GM18517 (cell line): ENCODE measurements around the gene TANC1.
"Not testable (repeated sequence)": the region's sequence is repeated elsewhere in the genome, so short reads cannot be mapped to it uniquely, and the experiment has no call there.

Source experiments
- ATAC-seq: cut with Tn5 transposase; IDR thresholded peaks from one replicate; pipeline ENCODE4 v1.9.1; 2021; ENCODE audit warnings: mild to moderate bottlenecking, moderate library complexity; ENCODE audit not compliant: unreplicated experiment

Gene TANC1

DNA sequence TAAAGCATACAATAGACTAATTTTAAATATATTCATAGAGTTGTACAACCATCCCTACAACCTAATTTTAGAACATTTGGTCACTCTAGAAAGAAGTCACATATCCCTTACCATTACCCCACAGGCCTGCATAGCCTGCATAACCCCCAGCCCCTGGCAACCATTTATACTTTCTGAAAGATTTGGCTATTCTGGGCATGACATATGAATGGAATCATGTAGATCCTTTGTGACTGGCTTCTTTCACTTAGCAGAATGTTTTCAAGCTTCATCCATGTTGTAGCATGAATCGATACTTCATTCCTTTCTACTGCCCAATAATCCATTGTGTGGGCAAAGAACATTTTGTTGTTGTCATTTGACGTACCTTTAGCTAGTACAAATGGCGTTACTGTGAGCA lies 166.5 kb downstream of the TANC1 start:
- ATAC-seq = no peak

DNA sequence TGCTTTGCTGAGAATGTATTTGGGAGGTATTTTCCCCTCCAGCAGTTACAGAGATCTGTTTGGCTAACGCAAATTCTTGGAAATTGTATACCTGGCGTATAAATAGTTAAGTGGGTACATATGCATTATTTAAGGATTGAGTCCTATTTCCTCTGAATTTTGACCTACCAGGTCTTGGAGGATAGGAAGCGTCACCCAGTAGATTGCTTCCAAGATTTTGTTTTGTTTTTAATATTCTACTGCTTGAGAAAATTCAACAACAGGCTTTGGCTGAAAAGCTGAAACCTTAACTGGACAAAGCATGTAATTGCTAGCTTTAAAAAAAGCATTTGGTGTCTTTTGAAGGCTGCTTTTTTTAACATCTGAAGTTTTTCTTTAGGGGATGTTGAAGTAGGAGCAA lies 168.0 kb downstream of the TANC1 start:
- ATAC-seq = no peak

- no peak for ATAC-seq
Observed at GRCh38 chr2:159137511-159138241, 169.2 kb downstream of the TANC1 start.

GRCh38 chr2:159138642-159139182 lies 170.3 kb downstream of the TANC1 start:
- ATAC-seq = no peak

GRCh38 chr2:159139216-159139933 lies 170.9 kb downstream of the TANC1 start:
- ATAC-seq = no peak

DNA sequence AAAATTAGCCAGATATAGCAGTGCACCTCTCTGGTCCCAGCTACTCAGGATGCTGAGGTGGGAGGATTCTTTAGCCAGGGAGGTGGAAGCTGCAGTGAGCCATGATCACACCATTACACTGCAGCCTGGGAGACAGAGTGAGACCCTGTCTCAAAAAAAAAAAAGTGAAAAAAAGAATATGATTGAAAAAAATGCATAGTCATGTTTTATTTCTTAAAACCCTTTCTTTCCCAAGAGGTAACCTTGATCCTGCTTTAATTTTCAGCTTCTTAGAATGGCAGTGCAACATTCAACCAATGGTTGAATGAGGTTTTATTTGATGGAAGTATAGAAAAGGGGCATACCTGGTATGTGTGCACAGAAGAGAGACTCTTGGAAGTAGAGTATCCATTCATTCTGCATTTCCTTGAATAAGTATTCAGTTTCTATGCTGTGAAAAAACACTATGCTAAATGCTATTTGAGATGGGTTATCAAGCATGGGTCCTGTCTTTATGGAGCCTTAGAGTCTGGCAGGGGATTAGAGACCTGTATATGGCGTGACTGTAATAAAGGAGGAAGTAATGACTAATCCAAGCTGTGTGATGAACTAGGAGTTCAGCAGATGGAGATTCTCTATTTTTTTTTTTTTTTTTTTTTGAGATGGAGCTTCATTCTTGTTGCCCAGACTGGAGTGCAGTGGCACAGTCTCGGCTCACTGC lies 171.8 kb downstream of the TANC1 start:
- no peak for ATAC-seq

DNA sequence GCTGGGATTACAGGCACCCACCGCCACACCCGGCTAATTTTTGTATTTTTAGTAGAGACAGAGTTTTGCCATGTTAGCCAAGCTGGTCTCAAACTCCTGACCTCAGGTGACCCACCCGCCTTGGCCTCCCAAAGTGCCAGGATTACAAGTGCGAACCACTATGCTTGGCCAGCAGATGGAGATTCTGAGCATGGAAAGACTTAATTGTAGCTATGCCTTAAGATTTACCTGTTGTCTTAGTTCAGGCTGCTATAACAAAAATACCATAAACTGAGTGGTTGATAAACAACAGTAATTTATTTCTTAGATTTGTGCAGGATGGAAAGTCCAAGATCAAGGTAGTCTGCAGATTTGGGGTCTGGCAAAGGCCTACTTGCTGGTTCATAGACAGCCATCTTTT lies 172.4 kb downstream of the TANC1 start:
- not testable (repeated sequence) for ATAC-seq

DNA sequence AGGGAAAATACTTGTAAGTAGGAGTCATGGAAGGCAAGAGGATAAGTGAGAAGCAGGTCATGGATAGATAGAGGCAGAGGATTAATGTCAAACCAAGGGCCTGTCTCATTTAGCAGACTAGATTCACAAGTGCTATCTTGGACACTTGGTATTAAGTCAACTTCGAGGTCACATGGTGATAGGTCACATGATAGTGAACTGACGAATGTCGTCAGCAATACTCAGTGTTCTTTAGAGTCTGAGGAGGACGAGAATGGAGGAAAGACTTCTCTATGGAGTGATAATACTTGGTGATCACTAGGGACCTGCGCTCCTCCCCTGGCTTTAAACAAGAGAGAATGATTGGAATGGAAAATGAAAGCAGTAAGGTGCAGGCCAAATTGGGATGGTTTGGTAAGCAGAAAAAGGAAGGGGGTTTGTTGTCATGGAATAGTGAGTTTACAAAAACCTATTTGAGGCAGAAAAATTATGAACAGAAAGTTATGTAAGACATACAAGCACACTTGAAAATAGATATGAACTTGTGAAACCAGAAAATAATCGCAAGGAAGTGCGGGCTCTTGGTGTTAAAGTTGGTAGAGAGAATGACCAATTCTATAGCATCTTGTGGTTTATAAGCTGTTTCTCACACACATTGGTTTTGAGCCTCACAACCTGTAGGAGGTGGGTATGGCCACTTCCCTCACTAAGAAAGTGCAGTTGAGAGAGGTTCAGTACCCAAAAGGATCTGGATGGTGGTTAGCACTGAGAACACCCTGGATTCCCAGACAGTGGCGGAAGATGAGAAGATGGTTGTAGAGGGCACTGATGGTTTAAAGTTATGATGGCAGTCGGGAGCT lies 176.6 kb downstream of the TANC1 start:
- no peak for ATAC-seq

- ATAC-seq = no peak
Observed at GRCh38 chr2:159145745-159146354, 177.4 kb downstream of the TANC1 start.

GRCh38 chr2:159146996-159147666 lies 178.7 kb downstream of the TANC1 start:
- no peak for ATAC-seq

DNA sequence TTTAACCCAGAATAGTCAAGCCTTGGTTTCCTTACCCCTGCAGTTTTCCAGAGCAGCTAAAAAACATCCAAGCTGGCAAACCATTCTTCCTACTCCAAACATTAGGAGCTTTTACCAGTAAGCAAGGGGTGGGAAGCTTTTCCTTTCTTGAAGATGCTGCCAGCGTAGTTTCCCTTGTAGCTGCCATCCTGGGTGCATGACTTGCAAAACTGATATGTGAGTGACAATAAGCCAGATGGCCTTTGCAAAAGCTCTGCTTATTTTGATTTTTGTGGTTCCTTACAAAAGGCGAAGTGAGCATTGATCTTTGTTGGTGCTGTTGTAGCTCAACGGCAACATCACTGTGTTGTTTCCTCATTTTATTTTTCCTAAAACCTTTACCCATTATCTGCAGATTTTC lies 179.2 kb downstream of the TANC1 start:
- no peak for ATAC-seq

DNA sequence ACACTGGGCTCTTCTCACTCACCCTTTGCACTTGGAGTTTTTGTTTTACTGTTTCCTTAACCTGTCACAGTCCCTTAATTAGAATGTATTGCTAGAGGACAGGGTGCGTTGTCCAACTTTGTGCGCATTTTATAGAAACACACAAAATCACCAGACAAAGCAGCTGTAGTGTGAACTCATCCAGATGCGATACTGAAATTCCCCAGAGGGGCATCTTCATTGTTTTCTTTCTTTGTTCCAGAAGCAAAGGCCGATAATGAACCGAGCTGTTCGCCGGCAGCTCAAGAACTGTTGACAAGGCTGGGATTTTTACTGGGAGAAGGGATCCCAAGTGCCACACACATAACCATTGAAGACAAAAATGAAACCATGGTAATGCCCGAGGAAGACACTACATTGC lies 180.5 kb downstream of the TANC1 start:
- ATAC-seq = no peak

DNA sequence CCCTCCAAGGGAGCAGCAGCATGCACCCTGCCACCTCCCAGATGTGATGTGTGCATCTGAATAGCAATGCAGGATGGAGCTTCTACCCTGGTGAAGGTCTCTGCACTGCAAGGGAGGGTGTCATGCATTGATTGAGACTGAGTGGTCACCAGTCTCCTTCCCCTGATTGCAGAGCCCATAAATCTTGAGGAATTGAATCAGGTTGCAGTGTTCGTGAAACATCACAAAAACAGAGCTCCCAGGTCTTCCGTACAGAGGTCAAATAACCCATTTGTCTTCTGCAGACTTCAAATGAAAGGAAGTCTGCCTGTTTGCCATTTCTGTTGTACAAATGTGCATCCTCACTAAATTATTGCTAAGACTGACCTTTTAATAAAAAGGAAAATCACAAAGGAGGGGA lies 181.3 kb downstream of the TANC1 start:
- no peak for ATAC-seq

DNA sequence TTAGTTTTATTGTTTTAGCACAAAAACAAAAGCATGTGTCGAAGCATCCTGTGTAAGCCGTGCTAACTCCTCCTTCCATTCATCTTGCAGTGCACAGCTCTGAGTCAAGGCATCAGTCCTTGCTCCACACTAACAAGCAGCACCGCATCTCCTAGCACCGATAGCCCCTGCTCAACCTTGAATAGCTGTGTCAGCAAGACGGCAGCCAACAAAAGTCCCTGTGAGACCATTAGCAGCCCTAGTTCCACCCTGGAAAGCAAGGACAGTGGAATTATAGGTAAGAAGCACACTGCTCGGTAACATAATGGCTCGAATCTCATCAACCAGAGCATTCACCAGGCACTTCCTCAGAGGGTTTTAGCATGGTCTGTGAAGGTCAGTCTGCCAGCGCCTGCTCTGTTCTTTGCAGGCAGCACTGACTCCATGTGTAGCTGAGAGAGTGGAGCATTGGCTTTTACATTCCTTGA lies 181.9 kb downstream of the TANC1 start:
- ATAC-seq = no peak

GRCh38 chr2:159151198-159152127 lies 183.0 kb downstream of the TANC1 start:
- no peak for ATAC-seq

DNA sequence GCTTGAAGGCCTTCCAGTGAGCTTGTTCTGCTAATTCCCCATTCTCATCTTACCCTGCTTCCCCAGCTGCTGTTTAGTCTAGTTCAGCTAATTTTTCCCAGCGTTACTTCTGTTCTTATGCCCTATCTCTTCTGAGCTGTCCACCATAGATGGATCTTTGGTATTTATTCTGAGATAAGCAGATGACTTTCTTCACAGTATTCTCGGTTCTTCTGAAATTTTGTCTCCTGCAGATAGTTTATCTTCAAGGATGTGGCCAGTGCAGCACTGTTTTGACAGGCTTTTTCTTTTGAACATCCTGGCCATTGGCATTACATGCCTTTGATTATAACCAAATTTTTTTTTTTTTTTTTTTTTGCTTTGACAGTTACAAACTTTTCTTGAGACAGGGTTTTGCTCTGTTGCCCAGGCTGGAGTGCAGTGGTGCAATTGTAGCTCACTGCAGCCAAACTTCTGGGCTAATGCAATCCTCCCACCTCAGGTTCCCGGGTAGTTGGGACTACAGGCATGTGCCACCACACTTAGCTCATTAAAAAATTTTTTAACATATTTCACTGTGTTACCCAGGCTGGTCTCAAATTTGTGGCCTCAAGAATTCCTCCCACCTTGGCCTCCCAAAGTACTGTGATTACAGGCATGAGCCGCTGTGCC lies 183.8 kb downstream of the TANC1 start:
- ATAC-seq = no peak

DNA sequence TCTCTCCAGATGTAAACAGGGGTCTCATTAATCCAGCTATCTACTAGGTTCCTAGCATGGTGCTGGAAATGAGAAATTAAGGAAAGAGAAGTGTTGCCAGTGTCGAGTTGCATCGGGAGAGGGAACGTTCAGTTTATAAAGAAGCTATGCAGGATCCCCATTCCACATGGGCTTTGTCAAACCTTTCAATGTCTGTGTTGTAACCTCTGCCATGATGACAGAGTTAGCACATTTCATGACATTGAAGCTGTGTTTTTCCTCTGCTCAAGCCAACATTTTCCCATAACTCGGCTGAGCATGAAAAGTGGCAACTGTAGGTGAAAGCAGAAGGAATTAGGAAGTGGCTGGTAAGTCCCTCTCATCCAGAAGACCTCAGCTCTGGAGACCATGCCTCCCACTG lies 184.6 kb downstream of the TANC1 start:
- no peak for ATAC-seq

DNA sequence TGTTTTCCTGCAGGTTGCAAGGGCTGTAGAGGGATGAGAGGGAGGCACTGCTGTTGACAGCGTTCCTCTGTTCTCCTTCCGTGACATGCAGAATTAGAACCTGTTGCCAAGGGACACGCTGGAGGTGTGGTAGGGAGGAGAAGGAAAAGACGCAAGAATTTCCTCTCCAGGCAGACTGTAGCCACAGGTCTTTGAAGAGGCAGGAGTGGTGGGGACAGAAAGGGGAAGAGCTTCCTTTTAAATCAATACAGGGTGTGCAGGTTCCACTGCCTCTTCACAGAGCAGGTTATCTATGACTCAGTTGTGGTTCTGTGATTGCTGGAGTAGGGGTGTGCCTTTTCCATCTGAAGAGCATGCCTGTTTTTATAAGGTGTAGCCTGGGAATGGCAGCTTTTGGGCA lies 185.0 kb downstream of the TANC1 start:
- ATAC-seq = no peak
